ENCODE measurements around the gene SNURF.
"Not testable (repeated sequence)": the region's sequence is repeated elsewhere in the genome, so short reads cannot be mapped to it uniquely, and the experiment has no call there.

SNURF gene

GRCh38 chr15:24966364-24967103, 11.7 kb downstream of the SNURF start:
- no peak for DNase-seq (ENCODE audit: insufficient read length, low spot score)
- TF ChIP-seq TAF1 (IDR thresholded peaks at IDR 0.05; ENCODE audit: low read depth, low read length) = no peak
- TF ChIP-seq POLR2AphosphoS5 (IDR thresholded peaks at IDR 0.05; ENCODE audit: low read depth, low read length) = no peak
- FAIRE-seq = no peak

- TF ChIP-seq POU2F2 (IDR thresholded peaks at IDR 0.05; ENCODE audit: low read depth, low read length) = no peak
- no peak for TF ChIP-seq POLR2AphosphoS5 (IDR thresholded peaks at IDR 0.05; ENCODE audit: low read depth, low read length)
- DNase-seq (ENCODE audit: insufficient read length, low spot score) (no peak), FAIRE-seq (no peak)
Observed at GRCh38 chr15:24971052-24971451, 16.3 kb downstream of the SNURF start.

GRCh38 chr15:24971772-24972171, 17.0 kb downstream of the SNURF start:
- no peak for TF ChIP-seq POLR2A (IDR thresholded peaks at IDR 0.05; ENCODE audit: low read depth, low read length)
- TF ChIP-seq TAF1 (IDR thresholded peaks at IDR 0.05; ENCODE audit: low read depth, low read length) = no peak
- TF ChIP-seq PAX5 (IDR thresholded peaks at IDR 0.05; ENCODE audit: insufficient read depth, low read length, severe bottlenecking) = no peak
- TF ChIP-seq POU2F2 (IDR thresholded peaks at IDR 0.05; ENCODE audit: low read depth, low read length) = no peak
- no peak for TF ChIP-seq SPI1 (IDR thresholded peaks at IDR 0.05; ENCODE audit: low read depth, low read length)
- no peak for TF ChIP-seq POLR2AphosphoS5 (IDR thresholded peaks at IDR 0.05; ENCODE audit: low read depth, low read length)
- DNase-seq (ENCODE audit: insufficient read length, low spot score) = no peak
- FAIRE-seq = no peak

GRCh38 chr15:24972707-24973106, 17.9 kb downstream of the SNURF start:
- not testable (repeated sequence) for DNase-seq (ENCODE audit: insufficient read length, low spot score); FAIRE-seq

GRCh38 chr15:24976932-24977331, 22.1 kb downstream of the SNURF start:
- DNase-seq (ENCODE audit: insufficient read length, low spot score) = no peak
- no peak for FAIRE-seq
- TF ChIP-seq POLR2AphosphoS5 (IDR thresholded peaks at IDR 0.05; ENCODE audit: low read depth, low read length) = no peak
- no peak for TF ChIP-seq PAX5 (IDR thresholded peaks at IDR 0.05; ENCODE audit: insufficient read depth, low read length, severe bottlenecking)
- TF ChIP-seq TAF1 (IDR thresholded peaks at IDR 0.05; ENCODE audit: low read depth, low read length) = no peak
- no peak for TF ChIP-seq SPI1 (IDR thresholded peaks at IDR 0.05; ENCODE audit: low read depth, low read length)
- TF ChIP-seq POLR2A (IDR thresholded peaks at IDR 0.05; ENCODE audit: low read depth, low read length) = no peak
- TF ChIP-seq POU2F2 (IDR thresholded peaks at IDR 0.05; ENCODE audit: low read depth, low read length) = no peak

- TF ChIP-seq POLR2AphosphoS5 (IDR thresholded peaks at IDR 0.05; ENCODE audit: low read depth, low read length) (no peak), TAF1 (IDR thresholded peaks at IDR 0.05; ENCODE audit: low read depth, low read length) (no peak), POU2F2 (IDR thresholded peaks at IDR 0.05; ENCODE audit: low read depth, low read length) (no peak), PAX5 (IDR thresholded peaks at IDR 0.05; ENCODE audit: insufficient read depth, low read length, severe bottlenecking) (no peak), SPI1 (IDR thresholded peaks at IDR 0.05; ENCODE audit: low read depth, low read length) (no peak), POLR2A (IDR thresholded peaks at IDR 0.05; ENCODE audit: low read depth, low read length) (no peak)
- FAIRE-seq (no peak), DNase-seq (ENCODE audit: insufficient read length, low spot score) (no peak)
Observed at GRCh38 chr15:24977686-24978085, 22.9 kb downstream of the SNURF start.

GRCh38 chr15:24985224-24985623, 30.4 kb downstream of the SNURF start:
- TF ChIP-seq POU2F2 (IDR thresholded peaks at IDR 0.05; ENCODE audit: low read depth, low read length) = no peak
- TF ChIP-seq TAF1 (IDR thresholded peaks at IDR 0.05; ENCODE audit: low read depth, low read length) = no peak
- no peak for TF ChIP-seq POLR2AphosphoS5 (IDR thresholded peaks at IDR 0.05; ENCODE audit: low read depth, low read length)
- DNase-seq (ENCODE audit: insufficient read length, low spot score) (no peak), FAIRE-seq (no peak)

- FAIRE-seq (no peak), DNase-seq (ENCODE audit: insufficient read length, low spot score) (no peak)
- TF ChIP-seq POLR2AphosphoS5 (IDR thresholded peaks at IDR 0.05; ENCODE audit: low read depth, low read length) (no peak), TAF1 (IDR thresholded peaks at IDR 0.05; ENCODE audit: low read depth, low read length) (no peak), PAX5 (IDR thresholded peaks at IDR 0.05; ENCODE audit: insufficient read depth, low read length, severe bottlenecking) (no peak), POLR2A (IDR thresholded peaks at IDR 0.05; ENCODE audit: low read depth, low read length) (no peak), POU2F2 (IDR thresholded peaks at IDR 0.05; ENCODE audit: low read depth, low read length) (no peak), SPI1 (IDR thresholded peaks at IDR 0.05; ENCODE audit: low read depth, low read length) (no peak)
Observed at GRCh38 chr15:24986653-24987052, 31.9 kb downstream of the SNURF start.
